HepG2 (cell line): ENCODE results near the gene C20orf141. TPM values are rescaled to one million over a fixed set of nuclear protein-coding genes. Genes with fewer than 3 reads are reported as not detected.

Experiments used
- ATF4 ChIP-seq, 2 experiments: fragments of 450-650 bp in 1 of 2; sonication (generic) in 1 of 2; formaldehyde crosslinking; IDR thresholded peaks; 2 replicates each; pipeline versions ENCODE4 v1.5.0 to v1.8.0; 2020 to 2022; ENCODE audit warnings: mild to moderate bottlenecking in 1 of 2, missing genetic modification reagents in 1 of 2
- FOXP1 ChIP-seq, 2 experiments: fragments of 450-650 bp in 1 of 2; IDR thresholded peaks; 2 replicates each; pipeline ENCODE4 v1.6.1; 2017 to 2018; ENCODE audit warnings: antibody characterized with exemption in 1 of 2
- GLI4 ChIP-seq: sonication (generic); formaldehyde crosslinking; IDR thresholded peaks from 2 replicates; pipeline ENCODE4 v1.5.1; 2020; ENCODE audit warnings: missing genetic modification reagents, mild to moderate bottlenecking, moderate library complexity, borderline replicate concordance
- IKZF4 ChIP-seq: sonication (generic); formaldehyde crosslinking; IDR thresholded peaks from 2 replicates; pipeline ENCODE4 v1.5.1; 2020; ENCODE audit warnings: borderline replicate concordance, mild to moderate bottlenecking, low read depth, missing genetic modification reagents; ENCODE audit errors: not compliant biosample characterization
- MTF1 ChIP-seq: sonication (generic); formaldehyde crosslinking; IDR thresholded peaks from 2 replicates; pipeline ENCODE4 v1.5.0; 2020; ENCODE audit warnings: missing genetic modification reagents
- NFIC ChIP-seq: IDR thresholded peaks from 2 replicates; pipeline ENCODE4 v1.6.1; 2012; ENCODE audit warnings: mild to moderate bottlenecking, low read length, inconsistent platforms
- RBM39 ChIP-seq: fragments of 200-400 bp; formaldehyde crosslinking; IDR thresholded peaks from one replicate; pipeline ENCODE4 v1.6.1; 2018; ENCODE audit warnings: antibody characterized with exemption, mild to moderate bottlenecking, low read depth, low read length; ENCODE audit not compliant: poor library complexity, severe bottlenecking
- SOX13 ChIP-seq, 3 experiments: fragments of 450-650 bp in 1 of 3; sonication (generic) in 1 of 3; formaldehyde crosslinking in 1 of 3; IDR thresholded peaks in 2 of 3; conservative IDR thresholded peaks in 1 of 3; 2 replicates each; pipeline versions ENCODE4 v1.5.0 to v1.6.1; 2016 to 2020; ENCODE audit warnings: antibody characterized with exemption in 1 of 3, mild to moderate bottlenecking in 1 of 3, missing compliant biosample characterization in 1 of 3, missing genetic modification reagents in 1 of 3, moderate library complexity in 1 of 3
- SRY ChIP-seq: sonication (generic); formaldehyde crosslinking; IDR thresholded peaks from 2 replicates; pipeline ENCODE4 v1.8.0; 2022; ENCODE audit warnings: mild to moderate bottlenecking, missing genetic modification reagents
- SSRP1 ChIP-seq: IDR thresholded peaks from 2 replicates; pipeline ENCODE4 v1.6.1; 2016; ENCODE audit warnings: control low read depth
- XBP1 ChIP-seq: sonication (generic); formaldehyde crosslinking; IDR thresholded peaks from 2 replicates; pipeline ENCODE4 v1.5.0; 2020; ENCODE audit warnings: missing genetic modification reagents
- ZNF124 ChIP-seq: sonication (generic); formaldehyde crosslinking; IDR thresholded peaks from 2 replicates; pipeline ENCODE4 v1.4.0; 2020; ENCODE audit warnings: missing genetic modification reagents
- ZNF562 ChIP-seq: sonication (generic); formaldehyde crosslinking; IDR thresholded peaks from 2 replicates; pipeline ENCODE4 v1.8.0; 2022; ENCODE audit warnings: missing genetic modification reagents, borderline replicate concordance
- ZNF749 ChIP-seq: sonication (generic); formaldehyde crosslinking; IDR thresholded peaks from 2 replicates; pipeline ENCODE4 v1.8.0; 2022; ENCODE audit warnings: mild to moderate bottlenecking, missing genetic modification reagents, moderate library complexity, borderline replicate concordance
- polyA plus RNA-seq, 8 experiments: library from polyadenylated mRNA; depleted of rRNA in 3 of 8; stranded (reverse) in 7 of 8; unstranded in 1 of 8; fragments of >200 nt; fragmentation: Illumina TruSeq in 4 of 8; extraction: Trizol in 4 of 8; gene quantifications; 2 replicates each; pipeline versions ENCODE4 v1.2.1 to v1.2.3, GENCODE V29; 2011 to 2016; ENCODE audit warnings: low read depth in 4 of 8, missing spikeins in 1 of 8, mixed read lengths in 1 of 8; ENCODE audit not compliant: insufficient read depth in 1 of 8
- total RNA-seq, 5 experiments: library from RNA; depleted of rRNA; stranded (reverse); fragments of >200 nt; fragmentation: Illumina TruSeq; extraction: Trizol; gene quantifications; 2 replicates each; pipeline ENCODE4 v1.2.3, GENCODE V29; 2016; ENCODE audit warnings: low read depth in 1 of 5
- TF ChIP-seq, protein P1 (sequence below): sonication (generic); formaldehyde crosslinking; IDR thresholded peaks from 2 replicates; pipeline ENCODE4 v1.5.0; 2020; ENCODE audit warnings: mild to moderate bottlenecking, missing genetic modification reagents, borderline replicate concordance
- TF ChIP-seq, protein P2 (sequence below): sonication (generic); formaldehyde crosslinking; IDR thresholded peaks from 2 replicates; pipeline ENCODE4 v1.5.0; 2020; ENCODE audit warnings: missing genetic modification reagents

Gene C20orf141
- total and polyA plus RNA-seq, 2 of the 13 experiments (the other 11 are each of a cell fraction or from before 2014, with no cell fraction given): not detected

GRCh38 chr20:2840138-2840966 lies 25.6 kb downstream of the C20orf141 start, which contains the start of the genes PCED1A and VPS16 (continued):
- TF ChIP-seq ZNF124 (CRISPR knock-in tag) (no peak; the same call in 1 of the 2 replicates), SRY (CRISPR knock-in tag) (peak; percentile 99), GLI4 (peak; percentile 95; the same call in 1 of the 2 replicates), IKZF4 (CRISPR knock-in tag) (peak; percentile 93), SSRP1 (CRISPR knock-in tag) (no peak), SOX13 (IDR thresholded peaks at IDR 0.05) (no peak), SOX13 (CRISPR knock-in tag; conservative IDR thresholded peaks at IDR 0.05 in 1 of 2, IDR thresholded peaks at IDR 0.05 in 1 of 2) (peak in 1 of 2 experiments; percentile 63; a peak in 2 of 4 replicates), XBP1 (CRISPR knock-in tag) (peak; percentile 87; the same call in 1 of the 2 replicates), ZNF749 (CRISPR knock-in tag) (peak; percentile 60), FOXP1 (IDR thresholded peaks at IDR 0.05) (no peak), FOXP1 (CRISPR knock-in tag; IDR thresholded peaks at IDR 0.05) (no peak), ZNF562 (CRISPR knock-in tag) (peak; percentile 42; the same call in 1 of the 2 replicates), MTF1 (CRISPR knock-in tag) (peak; percentile 96), RBM39 (peak; percentile 98), NFIC (0 out of 2 replicates have a peak, but pooled peaks have one; percentile 44), ATF4 (CRISPR knock-in tag; IDR thresholded peaks at IDR 0.05) (peak in 1 of 2 experiments; percentile 56; a peak in 2 of 4 replicates)
- TF ChIP-seq, protein P1, sequence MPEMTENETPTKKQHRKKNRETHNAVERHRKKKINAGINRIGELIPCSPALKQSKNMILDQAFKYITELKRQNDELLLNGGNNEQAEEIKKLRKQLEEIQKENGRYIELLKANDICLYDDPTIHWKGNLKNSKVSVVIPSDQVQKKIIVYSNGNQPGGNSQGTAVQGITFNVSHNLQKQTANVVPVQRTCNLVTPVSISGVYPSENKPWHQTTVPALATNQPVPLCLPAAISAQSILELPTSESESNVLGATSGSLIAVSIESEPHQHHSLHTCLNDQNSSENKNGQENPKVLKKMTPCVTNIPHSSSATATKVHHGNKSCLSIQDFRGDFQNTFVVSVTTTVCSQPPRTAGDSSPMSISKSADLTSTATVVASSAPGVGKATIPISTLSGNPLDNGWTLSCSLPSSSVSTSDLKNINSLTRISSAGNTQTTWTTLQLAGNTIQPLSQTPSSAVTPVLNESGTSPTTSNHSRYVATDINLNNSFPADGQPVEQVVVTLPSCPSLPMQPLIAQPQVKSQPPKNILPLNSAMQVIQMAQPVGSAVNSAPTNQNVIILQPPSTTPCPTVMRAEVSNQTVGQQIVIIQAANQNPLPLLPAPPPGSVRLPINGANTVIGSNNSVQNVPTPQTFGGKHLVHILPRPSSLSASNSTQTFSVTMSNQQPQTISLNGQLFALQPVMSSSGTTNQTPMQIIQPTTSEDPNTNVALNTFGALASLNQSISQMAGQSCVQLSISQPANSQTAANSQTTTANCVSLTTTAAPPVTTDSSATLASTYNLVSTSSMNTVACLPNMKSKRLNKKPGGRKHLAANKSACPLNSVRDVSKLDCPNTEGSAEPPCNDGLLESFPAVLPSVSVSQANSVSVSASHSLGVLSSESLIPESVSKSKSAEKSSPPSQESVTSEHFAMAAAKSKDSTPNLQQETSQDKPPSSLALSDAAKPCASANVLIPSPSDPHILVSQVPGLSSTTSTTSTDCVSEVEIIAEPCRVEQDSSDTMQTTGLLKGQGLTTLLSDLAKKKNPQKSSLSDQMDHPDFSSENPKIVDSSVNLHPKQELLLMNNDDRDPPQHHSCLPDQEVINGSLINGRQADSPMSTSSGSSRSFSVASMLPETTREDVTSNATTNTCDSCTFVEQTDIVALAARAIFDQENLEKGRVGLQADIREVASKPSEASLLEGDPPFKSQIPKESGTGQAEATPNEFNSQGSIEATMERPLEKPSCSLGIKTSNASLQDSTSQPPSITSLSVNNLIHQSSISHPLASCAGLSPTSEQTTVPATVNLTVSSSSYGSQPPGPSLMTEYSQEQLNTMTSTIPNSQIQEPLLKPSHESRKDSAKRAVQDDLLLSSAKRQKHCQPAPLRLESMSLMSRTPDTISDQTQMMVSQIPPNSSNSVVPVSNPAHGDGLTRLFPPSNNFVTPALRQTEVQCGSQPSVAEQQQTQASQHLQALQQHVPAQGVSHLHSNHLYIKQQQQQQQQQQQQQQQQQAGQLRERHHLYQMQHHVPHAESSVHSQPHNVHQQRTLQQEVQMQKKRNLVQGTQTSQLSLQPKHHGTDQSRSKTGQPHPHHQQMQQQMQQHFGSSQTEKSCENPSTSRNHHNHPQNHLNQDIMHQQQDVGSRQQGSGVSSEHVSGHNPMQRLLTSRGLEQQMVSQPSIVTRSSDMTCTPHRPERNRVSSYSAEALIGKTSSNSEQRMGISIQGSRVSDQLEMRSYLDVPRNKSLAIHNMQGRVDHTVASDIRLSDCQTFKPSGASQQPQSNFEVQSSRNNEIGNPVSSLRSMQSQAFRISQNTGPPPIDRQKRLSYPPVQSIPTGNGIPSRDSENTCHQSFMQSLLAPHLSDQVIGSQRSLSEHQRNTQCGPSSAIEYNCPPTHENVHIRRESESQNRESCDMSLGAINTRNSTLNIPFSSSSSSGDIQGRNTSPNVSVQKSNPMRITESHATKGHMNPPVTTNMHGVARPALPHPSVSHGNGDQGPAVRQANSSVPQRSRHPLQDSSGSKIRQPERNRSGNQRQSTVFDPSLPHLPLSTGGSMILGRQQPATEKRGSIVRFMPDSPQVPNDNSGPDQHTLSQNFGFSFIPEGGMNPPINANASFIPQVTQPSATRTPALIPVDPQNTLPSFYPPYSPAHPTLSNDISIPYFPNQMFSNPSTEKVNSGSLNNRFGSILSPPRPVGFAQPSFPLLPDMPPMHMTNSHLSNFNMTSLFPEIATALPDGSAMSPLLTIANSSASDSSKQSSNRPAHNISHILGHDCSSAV (CRISPR knock-in tag): peak; percentile 93; the same call in 1 of the 2 replicates
- TF ChIP-seq, protein P2, sequence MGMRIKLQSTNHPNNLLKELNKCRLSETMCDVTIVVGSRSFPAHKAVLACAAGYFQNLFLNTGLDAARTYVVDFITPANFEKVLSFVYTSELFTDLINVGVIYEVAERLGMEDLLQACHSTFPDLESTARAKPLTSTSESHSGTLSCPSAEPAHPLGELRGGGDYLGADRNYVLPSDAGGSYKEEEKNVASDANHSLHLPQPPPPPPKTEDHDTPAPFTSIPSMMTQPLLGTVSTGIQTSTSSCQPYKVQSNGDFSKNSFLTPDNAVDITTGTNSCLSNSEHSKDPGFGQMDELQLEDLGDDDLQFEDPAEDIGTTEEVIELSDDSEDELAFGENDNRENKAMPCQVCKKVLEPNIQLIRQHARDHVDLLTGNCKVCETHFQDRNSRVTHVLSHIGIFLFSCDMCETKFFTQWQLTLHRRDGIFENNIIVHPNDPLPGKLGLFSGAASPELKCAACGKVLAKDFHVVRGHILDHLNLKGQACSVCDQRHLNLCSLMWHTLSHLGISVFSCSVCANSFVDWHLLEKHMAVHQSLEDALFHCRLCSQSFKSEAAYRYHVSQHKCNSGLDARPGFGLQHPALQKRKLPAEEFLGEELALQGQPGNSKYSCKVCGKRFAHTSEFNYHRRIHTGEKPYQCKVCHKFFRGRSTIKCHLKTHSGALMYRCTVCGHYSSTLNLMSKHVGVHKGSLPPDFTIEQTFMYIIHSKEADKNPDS: no peak
